GM18870 (cell line): Measurements from ENCODE around the gene RHOH.

Source experiments
- ATAC-seq: cut with Tn5 transposase; IDR thresholded peaks from one replicate; pipeline ENCODE4 v1.9.1; 2021; ENCODE audit warnings: moderate library complexity; ENCODE audit not compliant: unreplicated experiment

Gene RHOH

GRCh38 chr4:40187386-40187906 is 9.4 kb upstream of the RHOH start:
- no peak for ATAC-seq

- ATAC-seq = no peak
Measured at GRCh38 chr4:40190019-40190418, 6.8 kb upstream of the RHOH start.

- ATAC-seq = no peak
Measured at GRCh38 chr4:40190465-40190864, 6.4 kb upstream of the RHOH start.

- no peak for ATAC-seq
Measured at GRCh38 chr4:40190880-40191815, 5.7 kb upstream of the RHOH start.

GRCh38 chr4:40192114-40193015 is 4.5 kb upstream of the RHOH start:
- peak; percentile 29 for ATAC-seq

- ATAC-seq = peak; percentile 24
Measured at GRCh38 chr4:40193016-40193571, 3.7 kb upstream of the RHOH start.

- no peak for ATAC-seq
Measured at GRCh38 chr4:40193578-40193977, 3.3 kb upstream of the RHOH start.

GRCh38 chr4:40194602-40195161 is 2.1 kb upstream of the RHOH start:
- no peak for ATAC-seq

- no peak for ATAC-seq
Measured at GRCh38 chr4:40195182-40196177, 1.4 kb upstream of the RHOH start.

- no peak for ATAC-seq
Measured at GRCh38 chr4:40196272-40196671, 559 bp upstream of the RHOH start.

GRCh38 chr4:40197879-40198689 is 1.3 kb downstream of the RHOH start:
- ATAC-seq = no peak

GRCh38 chr4:40199179-40199670 is 2.4 kb downstream of the RHOH start:
- no peak for ATAC-seq

GRCh38 chr4:40199999-40200874 is 3.4 kb downstream of the RHOH start:
- ATAC-seq = peak; percentile 41

GRCh38 chr4:40200875-40201801 is 4.3 kb downstream of the RHOH start:
- no peak for ATAC-seq

- ATAC-seq = no peak
Measured at GRCh38 chr4:40201898-40202297, 5.1 kb downstream of the RHOH start.

GRCh38 chr4:40202474-40202873 is 5.6 kb downstream of the RHOH start:
- no peak for ATAC-seq
